H9 (cell line): ENCODE measurements around the gene ATG101. TPM values are rescaled to one million over a fixed set of nuclear protein-coding genes. Genes with fewer than 3 reads are reported as not detected.

ENCODE experiments used
- DNase-seq: peaks from one replicate; pipeline ENCODE4 v3.0.0-alpha.2; 2017
- H2AFZ ChIP-seq: one replicate; pipeline ENCODE4 v1.6.1; 2013; ENCODE audit warnings: mild to moderate bottlenecking, low read length, control low read depth, moderate library complexity
- H2AK5ac ChIP-seq: 2 replicates; pipeline ENCODE4 v1.6.1; 2013; ENCODE audit warnings: low read length, control low read depth, mixed read lengths; ENCODE audit not compliant: insufficient read length
- H2BK120ac ChIP-seq: one replicate; pipeline ENCODE4 v1.6.1; 2013; ENCODE audit warnings: low read depth, mild to moderate bottlenecking, low read length, control low read depth, inconsistent platforms; ENCODE audit not compliant: poor library complexity, severe bottlenecking
- H2BK12ac ChIP-seq: 2 replicates; pipeline ENCODE4 v1.6.1; 2013; ENCODE audit warnings: low read length, control low read depth, mixed read lengths, low read depth; ENCODE audit not compliant: insufficient read length
- H2BK15ac ChIP-seq: 2 replicates; pipeline ENCODE4 v1.6.1; 2013; ENCODE audit warnings: low read depth, low read length, control low read depth
- H2BK20ac ChIP-seq: one replicate; pipeline ENCODE4 v1.6.1; 2013; ENCODE audit warnings: low read depth, mild to moderate bottlenecking, low read length, control low read depth, inconsistent platforms; ENCODE audit not compliant: poor library complexity, severe bottlenecking
- H2BK5ac ChIP-seq: 2 replicates; pipeline ENCODE4 v1.6.1; 2013; ENCODE audit warnings: low read length, control low read depth, mixed read lengths; ENCODE audit not compliant: insufficient read length
- H3K14ac ChIP-seq: 2 replicates; pipeline ENCODE4 v1.6.1; 2013; ENCODE audit warnings: low read length, control low read depth; ENCODE audit not compliant: insufficient read depth
- H3K18ac ChIP-seq: 2 replicates; pipeline ENCODE4 v1.6.1; 2013; ENCODE audit warnings: low read depth, mild to moderate bottlenecking, mixed read lengths, low read length, control low read depth; ENCODE audit not compliant: insufficient read length
- H3K23ac ChIP-seq: 2 replicates; pipeline ENCODE4 v1.6.1; 2013; ENCODE audit warnings: low read length, control low read depth, mixed read lengths, low read depth; ENCODE audit not compliant: insufficient read length
- H3K23me2 ChIP-seq: 2 replicates; pipeline ENCODE4 v1.6.1; 2013; ENCODE audit warnings: low read depth, mild to moderate bottlenecking, mixed read lengths, low read length, control low read depth; ENCODE audit not compliant: insufficient read length, poor library complexity, severe bottlenecking
- H3K27ac ChIP-seq: 2 replicates; pipeline ENCODE4 v1.5.1; 2013; ENCODE audit warnings: low read length, control low read depth, mixed read lengths, low read depth; ENCODE audit not compliant: insufficient read length
- H3K27me3 ChIP-seq: 2 replicates; pipeline ENCODE4 v1.6.1; 2013; ENCODE audit warnings: low read length, control low read depth, inconsistent platforms; ENCODE audit not compliant: insufficient read depth
- H3K4ac ChIP-seq: 2 replicates; pipeline ENCODE4 v1.6.1; 2013; ENCODE audit warnings: low read depth, mild to moderate bottlenecking, control low read depth, inconsistent platforms, low read length, moderate library complexity
- H3K4me1 ChIP-seq: 2 replicates; pipeline ENCODE4 v1.6.1; 2013; ENCODE audit warnings: low read length, control low read depth, inconsistent platforms; ENCODE audit not compliant: insufficient read depth
- H3K4me2 ChIP-seq: 2 replicates; pipeline ENCODE4 v1.6.1; 2013; ENCODE audit warnings: low read length, control low read depth, mixed read lengths; ENCODE audit not compliant: insufficient read length, insufficient read depth
- H3K56ac ChIP-seq: 2 replicates; pipeline ENCODE4 v1.6.1; 2013; ENCODE audit warnings: low read depth, mild to moderate bottlenecking, mixed read lengths, low read length, control low read depth; ENCODE audit not compliant: insufficient read length
- H3K79me1 ChIP-seq: 2 replicates; pipeline ENCODE4 v1.6.1; 2013; ENCODE audit warnings: low read depth, mild to moderate bottlenecking, moderate library complexity, low read length, control low read depth, inconsistent platforms; ENCODE audit not compliant: insufficient read depth, poor library complexity, severe bottlenecking
- H3K79me2 ChIP-seq: 2 replicates; pipeline ENCODE4 v1.6.1; 2013; ENCODE audit warnings: low read length, control low read depth, inconsistent platforms; ENCODE audit not compliant: insufficient read depth
- H3K9ac ChIP-seq: 2 replicates; pipeline ENCODE4 v1.6.1; 2013; ENCODE audit warnings: low read length, control low read depth, mixed read lengths; ENCODE audit not compliant: insufficient read length; ENCODE audit errors: extremely low read depth
- H3K9me3 ChIP-seq: one replicate; pipeline ENCODE4 v1.6.1; 2013; ENCODE audit warnings: low read depth, low read length, inconsistent platforms; ENCODE audit not compliant: control insufficient read depth
- H3T11ph ChIP-seq: one replicate; pipeline ENCODE4 v1.6.1; 2013; ENCODE audit warnings: mild to moderate bottlenecking, low read length, control low read depth, inconsistent platforms
- H4K20me1 ChIP-seq: one replicate; pipeline ENCODE4 v1.6.1; 2013; ENCODE audit not compliant: control insufficient read depth, insufficient read length, insufficient read depth
- H4K5ac ChIP-seq: 2 replicates; pipeline ENCODE4 v1.6.1; 2013; ENCODE audit warnings: low read depth, mild to moderate bottlenecking, mixed read lengths, low read length, control low read depth; ENCODE audit not compliant: insufficient read length
- H4K8ac ChIP-seq: replicated peaks from 2 replicates; pipeline ENCODE4 v1.6.1; 2013; ENCODE audit warnings: low read length, control low read depth, mixed read lengths, low read depth; ENCODE audit not compliant: insufficient read length
- H4K91ac ChIP-seq: 2 replicates; pipeline ENCODE4 v1.6.1; 2013; ENCODE audit warnings: low read depth, mild to moderate bottlenecking, moderate library complexity, mixed read lengths, low read length, control low read depth; ENCODE audit not compliant: insufficient read length
- H3K27ac Mint-ChIP-seq, 3 experiments: 2 replicates in 2 of 3; 3 replicates in 1 of 3; pipeline ENCODE4 v1.8.0; 2020 to 2021; ENCODE audit warnings: mixed read lengths in 3 of 3, mild to moderate bottlenecking in 1 of 3, moderate library complexity in 1 of 3
- H3K27me3 Mint-ChIP-seq: 2 replicates; pipeline ENCODE4 v1.8.0; 2021; ENCODE audit warnings: low read depth, mild to moderate bottlenecking, moderate library complexity, mixed read lengths
- H3K36me3 Mint-ChIP-seq, 3 experiments: 2 replicates in 2 of 3; 3 replicates in 1 of 3; pipeline ENCODE4 v1.8.0; 2020 to 2021; ENCODE audit warnings: low read depth in 3 of 3, mixed read lengths in 3 of 3; ENCODE audit not compliant: insufficient read depth in 1 of 3
- H3K4me1 Mint-ChIP-seq, 2 experiments: 2 replicates each; pipeline ENCODE4 v1.8.0; 2020; ENCODE audit warnings: mixed read lengths in 2 of 2
- H3K4me3 Mint-ChIP-seq, 2 experiments: 2 replicates in 1 of 2; 3 replicates in 1 of 2; pipeline ENCODE4 v1.8.0; 2020 to 2021; ENCODE audit warnings: mild to moderate bottlenecking in 2 of 2, mixed read lengths in 2 of 2, moderate library complexity in 1 of 2
- H3K9me3 Mint-ChIP-seq, 2 experiments: 2 replicates in 1 of 2; 3 replicates in 1 of 2; pipeline ENCODE4 v1.8.0; 2020; ENCODE audit warnings: mild to moderate bottlenecking in 2 of 2, mixed read lengths in 2 of 2, moderate library complexity in 1 of 2
- CTCF ChIP-seq: fragments of 200-600 bp; sonication (generic); conservative IDR thresholded peaks from 3 replicates; pipeline ENCODE4 v1.8.0; 2021; ENCODE audit warnings: antibody characterized with exemption, mild to moderate bottlenecking
- WGBS: extraction: QIAGEN DNeasy Blood & Tissue Kit; methylation state at CpG from one replicate; pipeline ENCODE4 v1.1.7; 2013; ENCODE audit warnings: missing lambda C conversion rate, low lambda C conversion rate, mixed read lengths; ENCODE audit not compliant: insufficient read length; ENCODE audit errors: extremely low coverage; 5-methylcytosine and 5-hydroxymethylcytosine counted together
- total RNA-seq: library from RNA; stranded (reverse); gene quantifications from 2 replicates; pipeline ENCODE4 v1.2.1, GENCODE V29; 2021

ATG101 gene
- total RNA-seq, 1 experiment from 2014 or later: 58.3 TPM

- Histone ChIP-seq H2BK12ac (no peak overlapping the region), H3K27me3 (no peaks in the 10 kb centered on the region), H3K79me2 (peaks cover 11% of the 10 kb centered on the region; the same call in 1 of the 2 replicates), H3K79me1 (no peaks in the 10 kb centered on the region), H3K23ac (no peak overlapping the region), H3K4me1 (no peaks in the 10 kb centered on the region), H2BK15ac (no peak overlapping the region), H3K14ac (no peak overlapping the region), H2BK20ac (no peak overlapping the region), H2BK5ac (no peak overlapping the region), H2AK5ac (no peak overlapping the region), H4K91ac (no peak overlapping the region), H2BK120ac (no peak overlapping the region), H4K20me1 (no peaks in the 10 kb centered on the region), H3K23me2 (peaks cover 5% of the 10 kb centered on the region), H3T11ph (no peak overlapping the region), H3K18ac (no peak overlapping the region), H2AFZ (no peak overlapping the region), H3K9ac (no peak overlapping the region), H3K9me3 (no peaks in the 10 kb centered on the region), H3K27ac (no peak overlapping the region), H4K5ac (no peak overlapping the region), H3K4me2 (no peak overlapping the region), H3K56ac (no peak overlapping the region), H3K4ac (no peak overlapping the region), H4K8ac (no peak overlapping the region)
- peaks cover 41 to 70% (median 58%) of the 10 kb centered on the region in 3 experiments; a peak in 6 of 7 replicates for H3K36me3 Mint-ChIP-seq
- no peak overlapping the region for H3K27ac Mint-ChIP-seq
- no peak for TF ChIP-seq CTCF
- H3K27me3 Mint-ChIP-seq: no peaks in the 10 kb centered on the region
- H3K4me3 Mint-ChIP-seq: no peak overlapping the region
- H3K4me1 Mint-ChIP-seq: peaks cover 11% of the 10 kb centered on the region in 2 experiments
- H3K9me3 Mint-ChIP-seq: no peaks in the 10 kb centered on the region
- WGBS: no CpG with 5 or more reads among the region's 3 CpGs
- DNase-seq: no peak
These were observed 5.4 kb downstream of the ATG101 start for GRCh38 chr12:52074971-52075724.
